HG03064 (cell line): Measurements from ENCODE around the gene TEX52.
A peak's percentile ranks its signal among the peaks of the same experiment; 100 is the strongest.

Experiments
- ATAC-seq: cut with Tn5 transposase; IDR thresholded peaks from one replicate; pipeline ENCODE4 v1.9.1; 2021; ENCODE audit warnings: low read depth; ENCODE audit not compliant: unreplicated experiment

The TEX52 gene

GRCh38 chr12:2857021-2857431 lies at the start of gene TEX52:
TSS of gene TEX52 (minus strand) at chr12:2857039. CDS start at chr12:2857026, 13 bp downstream.
- ATAC-seq = no peak

GRCh38 chr12:2904260-2904659 lies 47.4 kb upstream of the TEX52 start:
- no peak for ATAC-seq

GRCh38 chr12:2902272-2902880 lies 45.5 kb upstream of the TEX52 start:
- no peak for ATAC-seq

- ATAC-seq = no peak
Observed at GRCh38 chr12:2900642-2901041, 43.8 kb upstream of the TEX52 start.

- no peak for ATAC-seq
Observed at GRCh38 chr12:2897418-2897817, 40.6 kb upstream of the TEX52 start.

GRCh38 chr12:2895511-2895910 lies 38.7 kb upstream of the TEX52 start:
- ATAC-seq = no peak

- ATAC-seq = no peak
Observed at GRCh38 chr12:2895051-2895451, 38.2 kb upstream of the TEX52 start.

GRCh38 chr12:2893007-2893406 lies 36.2 kb upstream of the TEX52 start:
- ATAC-seq = no peak

- no peak for ATAC-seq
Observed at GRCh38 chr12:2892246-2892645, 35.4 kb upstream of the TEX52 start.

GRCh38 chr12:2891240-2892053 lies 34.6 kb upstream of the TEX52 start:
- ATAC-seq = peak; percentile 14

GRCh38 chr12:2890388-2891239 lies 33.8 kb upstream of the TEX52 start, which contains the start of gene TULP3:
TSS of gene TULP3 (plus strand) at chr12:2890891. CDS start at chr12:2890948, 57 bp downstream.
- peak; percentile 95 for ATAC-seq

GRCh38 chr12:2890001-2890387 lies 33.2 kb upstream of the TEX52 start:
- no peak for ATAC-seq

GRCh38 chr12:2886768-2887450 lies 30.1 kb upstream of the TEX52 start:
- no peak for ATAC-seq

- no peak for ATAC-seq
Observed at GRCh38 chr12:2884810-2885209, 28.0 kb upstream of the TEX52 start.

- no peak for ATAC-seq
Observed at GRCh38 chr12:2879853-2880252, 23.0 kb upstream of the TEX52 start.

GRCh38 chr12:2877953-2878732 lies 21.3 kb upstream of the TEX52 start:
- no peak for ATAC-seq

- peak; percentile 57 for ATAC-seq
Observed at GRCh38 chr12:2877047-2877952, 20.5 kb upstream of the TEX52 start, which contains the start of the genes FOXM1 and RHNO1. TSS of gene FOXM1 (minus strand) at chr12:2877174. CDS start at chr12:2874478, 2,696 bp downstream. TSS of gene RHNO1 (plus strand) at chr12:2877223. CDS start at chr12:2885367, 8,144 bp downstream.

GRCh38 chr12:2876431-2877046 lies 19.7 kb upstream of the TEX52 start:
- ATAC-seq = peak; percentile 44
